NT2/D1 (cell line): ENCODE measurements around the gene AP3B1.

Experiments used
- YY1 ChIP-seq: IDR thresholded peaks from 2 replicates; pipeline ENCODE4 v1.6.1; 2011; ENCODE audit not compliant: insufficient read length, insufficient read depth
- ZNF274 ChIP-seq: IDR thresholded peaks from 2 replicates; pipeline ENCODE4 v1.6.1; 2011; ENCODE audit warnings: mild to moderate bottlenecking, low read depth, low read length

DNA sequence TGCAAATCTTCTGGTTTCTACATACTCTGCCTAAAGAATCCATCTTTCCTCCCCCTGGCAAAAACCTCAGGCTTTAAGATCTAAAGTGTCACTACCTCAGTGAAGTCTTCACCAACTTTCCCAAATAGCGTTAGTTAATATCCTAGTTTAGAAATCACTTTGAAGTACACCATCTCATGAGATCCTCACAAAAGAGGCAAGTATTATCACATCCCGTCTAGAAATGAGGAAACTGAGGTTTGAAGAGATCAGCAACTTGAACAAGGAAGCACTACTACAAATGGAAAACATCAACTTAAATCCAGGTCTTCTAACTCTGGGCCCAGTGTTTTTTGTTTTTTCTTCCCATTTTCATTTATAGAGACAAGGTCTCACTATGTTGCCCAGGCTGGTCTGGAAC lies 4.6 kb downstream of the AP3B1 start:
- no peak for TF ChIP-seq ZNF274
- no peak for TF ChIP-seq YY1
